NCI-H146 treated with DMSO at 0.1 percent for 48 hours (cell line): ENCODE results near the gene CLTC.
A peak's percentile ranks its signal among the peaks of the same experiment; 100 is the strongest.

Source experiments
- DNase-seq: peaks from one replicate; lab custom pipeline; 2025; ENCODE audit not compliant: unreplicated experiment; lab: John Stamatoyannopoulos, UW

Gene CLTC

DNA sequence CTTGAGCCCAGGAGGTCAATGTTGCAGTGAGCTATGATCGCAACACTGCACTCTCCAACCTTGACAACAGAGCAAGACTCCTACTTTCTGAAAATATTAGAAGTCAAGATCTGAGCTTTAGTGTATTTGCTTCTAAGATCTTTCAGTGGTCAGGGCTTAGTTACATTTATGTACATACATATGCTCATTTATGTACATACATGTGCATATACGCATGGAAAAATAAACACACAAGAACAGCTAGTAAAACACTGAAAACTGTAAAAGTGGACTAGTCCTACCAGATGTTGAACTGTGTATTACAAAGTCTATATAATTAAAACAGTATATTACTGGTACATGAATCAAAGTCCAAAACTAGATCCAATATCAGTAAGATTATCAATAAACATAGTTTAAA is 59.2 kb downstream of the CLTC start:
- DNase-seq = no peak

DNA sequence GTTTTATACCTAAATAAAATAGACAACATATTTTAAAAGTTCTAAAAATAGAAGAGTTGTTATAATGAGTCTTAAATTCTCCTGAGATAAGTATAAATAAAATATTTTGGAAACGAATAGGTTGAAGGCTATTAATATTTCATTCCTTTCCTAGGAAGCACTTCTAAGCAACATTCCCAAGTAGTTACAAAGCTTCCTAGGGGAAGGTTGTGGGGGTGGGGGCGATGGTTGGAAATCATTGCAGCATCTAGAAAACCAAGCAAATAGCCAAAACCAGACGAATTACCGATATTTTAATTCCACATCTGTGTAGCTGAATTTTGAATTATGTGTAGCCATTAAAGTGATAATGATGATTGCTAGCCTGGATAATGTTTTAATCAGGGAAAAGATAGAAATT is 60.6 kb downstream of the CLTC start:
- DNase-seq = no peak

DNA sequence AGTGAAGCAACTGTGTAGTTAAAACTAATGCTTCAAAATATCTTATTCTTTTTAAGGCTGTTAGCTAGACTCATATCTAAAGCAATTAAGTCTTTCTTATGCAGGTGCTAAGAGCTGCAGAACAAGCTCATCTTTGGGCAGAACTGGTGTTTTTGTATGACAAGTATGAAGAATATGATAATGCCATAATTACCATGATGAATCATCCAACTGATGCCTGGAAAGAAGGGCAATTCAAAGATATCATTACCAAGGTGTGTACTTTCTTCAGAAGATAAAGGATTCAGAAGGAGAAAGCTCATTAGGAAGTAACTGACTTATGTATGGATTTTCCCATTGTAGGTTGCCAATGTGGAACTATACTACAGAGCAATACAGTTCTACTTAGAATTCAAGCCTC is 63.6 kb downstream of the CLTC start:
- DNase-seq = no peak

DNA sequence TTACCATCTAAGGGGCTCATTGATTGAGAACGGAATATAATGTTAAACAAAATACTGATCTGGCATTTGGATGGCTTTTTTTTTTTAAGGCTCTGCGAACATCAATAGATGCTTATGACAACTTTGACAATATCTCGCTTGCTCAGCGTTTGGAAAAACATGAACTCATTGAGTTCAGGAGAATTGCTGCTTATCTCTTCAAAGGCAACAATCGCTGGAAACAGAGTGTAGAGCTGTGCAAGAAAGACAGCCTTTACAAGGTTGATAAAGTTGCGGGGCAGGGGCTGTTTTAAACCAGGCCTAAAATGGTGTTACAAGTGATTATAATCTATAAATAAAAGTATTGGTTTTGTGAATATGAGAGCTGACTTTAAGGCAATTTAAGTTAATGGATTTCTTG is 65.3 kb downstream of the CLTC start:
- DNase-seq = no peak

DNA sequence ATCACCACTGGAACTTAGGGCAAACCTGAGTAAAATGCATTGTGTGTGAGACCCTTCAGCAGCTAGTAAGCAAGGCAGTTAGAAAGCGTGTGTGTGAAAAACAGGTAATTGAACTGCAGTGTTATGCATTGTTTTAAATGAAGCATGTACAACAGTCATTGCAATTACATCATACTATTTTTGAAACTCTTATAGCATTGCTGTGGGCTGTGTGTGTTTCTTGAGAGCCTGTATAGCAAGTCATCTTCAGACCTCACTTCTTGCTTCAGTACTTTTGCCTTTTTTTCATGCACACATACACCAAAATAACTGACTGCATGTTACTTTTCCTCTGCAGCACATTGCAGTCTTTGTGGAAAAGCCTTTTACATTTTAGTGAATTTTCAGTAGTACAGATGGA is 68.3 kb downstream of the CLTC start:
- no peak for DNase-seq

DNA sequence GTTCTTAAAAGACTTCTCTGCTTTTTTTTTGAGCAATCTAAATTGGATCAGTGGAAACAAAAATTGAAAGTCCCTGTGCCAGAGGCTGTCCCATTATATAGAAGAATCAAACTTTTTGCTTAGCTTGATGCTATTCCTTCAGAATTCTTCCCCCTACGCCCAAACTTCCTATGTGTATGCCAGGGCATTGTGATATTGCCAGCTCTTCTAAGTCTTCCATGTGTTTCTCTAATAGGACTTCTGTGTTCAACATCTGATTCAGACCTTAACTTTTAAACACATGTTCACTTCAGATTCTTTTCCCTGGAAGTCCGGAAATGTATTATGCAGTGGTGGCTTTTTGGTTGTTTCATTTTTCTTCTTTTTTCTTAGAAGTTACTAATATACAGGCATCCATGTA is 68.8 kb downstream of the CLTC start:
- DNase-seq = no peak

DNA sequence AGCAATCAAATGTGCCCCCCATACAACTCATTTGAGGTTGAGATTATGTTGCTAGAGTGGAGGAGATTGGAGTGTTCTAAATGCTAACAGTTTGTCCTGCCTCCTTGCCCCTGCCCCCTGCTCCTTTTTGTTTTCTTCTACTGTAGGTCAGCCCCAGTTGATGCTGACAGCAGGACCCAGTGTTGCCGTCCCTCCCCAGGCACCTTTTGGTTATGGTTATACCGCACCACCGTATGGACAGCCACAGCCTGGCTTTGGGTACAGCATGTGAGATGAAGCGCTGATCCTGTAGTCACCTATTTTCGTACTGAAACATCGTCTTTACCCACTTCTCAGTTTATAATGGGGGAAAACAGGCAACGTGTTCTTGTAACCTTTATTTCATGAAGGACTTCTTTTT is 73.9 kb downstream of the CLTC start:
- no peak for DNase-seq

DNA sequence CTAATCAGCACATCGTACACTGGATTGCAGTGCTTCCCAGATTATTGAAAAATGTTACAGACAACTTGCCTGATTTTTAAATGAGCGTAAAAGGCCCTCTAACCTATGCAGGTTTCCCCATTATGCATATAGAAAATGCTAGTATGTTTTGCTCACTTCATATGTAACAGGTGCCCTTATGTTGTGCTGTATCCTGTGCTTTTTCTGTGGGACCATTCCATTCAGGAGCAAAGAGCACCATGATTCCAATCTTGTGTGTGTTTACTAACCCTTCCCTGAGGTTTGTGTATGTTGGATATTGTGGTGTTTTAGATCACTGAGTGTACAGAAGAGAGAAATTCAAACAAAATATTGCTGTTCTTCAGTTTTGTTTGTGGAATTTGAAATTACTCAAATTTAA is 74.6 kb downstream of the CLTC start:
- no peak for DNase-seq

DNA sequence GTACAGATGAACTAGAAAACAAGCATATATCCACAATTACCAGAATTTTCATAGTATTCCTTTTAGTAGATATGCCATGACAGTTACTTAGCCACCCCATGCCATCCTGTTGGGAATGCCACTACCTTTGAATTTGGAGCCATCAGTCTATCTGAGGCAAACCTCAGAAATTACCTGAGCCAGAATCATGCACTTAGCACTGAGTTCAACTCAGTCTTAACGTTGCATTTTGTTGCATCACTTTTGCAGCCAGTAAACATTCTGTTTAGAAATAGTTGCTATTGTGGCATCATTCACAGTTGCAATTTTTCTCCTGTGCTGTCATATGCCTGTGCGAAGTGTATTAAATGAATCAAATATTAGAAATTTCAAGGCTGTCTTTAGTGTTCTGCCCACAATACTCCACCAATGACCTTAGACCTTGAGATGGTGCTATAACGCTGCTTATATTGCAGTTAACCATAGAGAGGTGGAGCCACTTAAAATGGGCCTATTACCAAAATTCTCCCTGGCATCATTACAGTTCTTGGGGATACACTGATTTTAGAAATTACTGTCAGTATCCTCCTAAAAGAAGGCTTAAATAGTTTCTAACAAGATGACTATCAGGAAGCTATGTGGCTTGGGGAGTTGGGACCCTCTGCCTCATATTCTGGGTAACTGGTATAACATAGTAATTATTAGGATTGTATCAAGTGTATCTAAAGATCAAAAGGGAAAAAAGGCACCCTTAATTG is 76.4 kb downstream of the CLTC start:
- no peak for DNase-seq

DNA sequence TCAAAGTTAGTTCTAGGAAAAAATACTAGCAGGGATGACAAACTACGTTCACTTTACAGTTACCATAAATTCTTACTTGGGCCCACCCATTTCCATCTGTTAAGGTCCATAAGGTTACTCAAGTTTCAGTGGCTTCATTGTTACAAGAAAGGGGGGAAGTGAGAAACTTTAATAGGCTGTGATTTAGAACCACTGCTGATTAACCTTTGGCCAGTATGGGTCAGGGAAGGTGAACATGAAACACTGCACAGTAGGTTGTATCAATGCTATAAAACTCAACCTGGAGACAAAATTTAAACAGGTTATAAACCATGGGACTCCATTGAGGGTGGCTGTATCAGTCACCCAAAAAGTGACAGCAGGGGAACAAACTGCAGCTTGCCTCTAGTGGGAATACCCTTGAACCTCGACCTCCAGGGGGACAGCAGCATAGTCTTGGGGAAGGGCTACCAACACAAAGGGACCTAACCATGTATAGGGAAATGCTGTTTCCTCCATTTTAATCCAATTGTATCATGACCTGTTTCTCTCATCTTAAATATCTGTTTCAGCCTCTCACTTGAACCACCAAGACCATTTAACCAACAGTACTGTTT is 77.1 kb downstream of the CLTC start:
- no peak for DNase-seq

DNA sequence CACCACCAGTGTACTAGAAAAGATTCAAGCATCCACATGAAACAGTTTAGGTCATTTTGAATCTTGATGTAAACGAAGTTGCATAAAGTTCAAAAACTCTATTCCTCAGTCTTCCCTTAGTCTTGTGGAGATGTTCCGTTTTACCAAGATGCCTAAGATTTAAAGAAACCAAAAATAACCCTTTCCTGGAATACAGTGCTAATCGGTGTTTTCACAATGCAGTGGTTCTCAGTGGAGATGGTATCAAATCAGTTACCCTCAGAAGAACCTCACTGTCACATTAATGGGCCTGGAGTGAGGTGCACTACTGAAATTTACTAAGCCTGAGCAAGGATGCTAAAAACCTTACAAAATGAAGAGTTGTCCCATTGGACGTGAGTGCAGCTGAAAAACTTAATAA is 78.4 kb downstream of the CLTC start:
- no peak for DNase-seq

DNA sequence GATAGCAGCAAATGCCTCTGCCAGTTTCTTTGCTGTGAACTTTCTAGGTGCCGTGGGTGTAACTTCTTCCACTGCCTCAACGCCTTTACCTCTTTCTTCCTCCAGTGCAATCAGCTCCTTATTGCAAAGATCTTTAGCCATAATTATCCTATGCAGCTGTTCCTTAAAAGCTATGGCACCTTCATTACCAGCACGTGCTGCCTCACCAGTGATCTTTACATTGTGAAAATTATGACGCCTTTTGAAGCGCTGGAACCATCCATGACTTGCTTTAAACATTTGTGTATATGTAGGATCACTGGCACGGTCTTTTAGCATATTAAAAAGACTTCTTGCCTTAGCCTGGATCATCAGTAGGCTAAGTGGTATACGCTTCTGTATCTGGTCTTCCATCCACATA is 79.5 kb downstream of the CLTC start:
- no peak for DNase-seq

DNA sequence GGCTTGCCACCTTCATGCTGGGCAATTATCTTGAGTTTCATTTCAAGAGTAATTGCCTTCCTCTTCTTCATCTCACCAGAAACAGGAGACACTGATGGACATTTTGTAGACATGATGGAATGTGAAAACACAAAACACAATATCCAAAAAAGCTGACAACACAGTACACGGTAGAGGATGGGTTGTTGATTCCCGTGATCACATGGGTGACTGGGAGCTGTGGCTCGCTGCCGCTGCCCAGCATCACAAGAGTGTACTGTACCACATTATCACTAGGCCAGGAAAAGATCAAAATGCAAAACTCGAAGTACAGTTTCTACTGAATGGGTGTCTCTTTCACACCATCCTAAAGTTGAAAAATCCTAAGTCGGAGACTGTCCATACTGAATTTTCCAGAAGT is 80.1 kb downstream of the CLTC start:
- no peak for DNase-seq

DNA sequence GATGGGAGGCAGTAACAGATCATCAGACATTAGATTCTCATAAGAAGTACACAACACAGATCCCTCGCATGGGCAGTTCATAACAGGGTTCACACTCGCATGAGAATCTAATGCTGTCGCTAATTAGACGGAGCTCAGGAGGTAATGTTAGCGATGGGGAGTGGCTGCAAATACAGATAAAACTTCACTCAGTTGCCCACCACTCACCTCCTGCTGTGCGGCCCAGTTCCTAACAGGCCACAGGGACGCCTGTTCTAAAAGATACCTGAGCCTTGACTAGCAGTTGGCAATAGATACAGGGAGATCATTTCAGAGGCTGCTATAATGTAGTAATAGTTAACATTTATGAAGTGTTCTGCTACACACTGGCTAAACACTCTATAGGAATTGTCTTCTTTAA is 82.6 kb downstream of the CLTC start:
- DNase-seq = no peak

DNA sequence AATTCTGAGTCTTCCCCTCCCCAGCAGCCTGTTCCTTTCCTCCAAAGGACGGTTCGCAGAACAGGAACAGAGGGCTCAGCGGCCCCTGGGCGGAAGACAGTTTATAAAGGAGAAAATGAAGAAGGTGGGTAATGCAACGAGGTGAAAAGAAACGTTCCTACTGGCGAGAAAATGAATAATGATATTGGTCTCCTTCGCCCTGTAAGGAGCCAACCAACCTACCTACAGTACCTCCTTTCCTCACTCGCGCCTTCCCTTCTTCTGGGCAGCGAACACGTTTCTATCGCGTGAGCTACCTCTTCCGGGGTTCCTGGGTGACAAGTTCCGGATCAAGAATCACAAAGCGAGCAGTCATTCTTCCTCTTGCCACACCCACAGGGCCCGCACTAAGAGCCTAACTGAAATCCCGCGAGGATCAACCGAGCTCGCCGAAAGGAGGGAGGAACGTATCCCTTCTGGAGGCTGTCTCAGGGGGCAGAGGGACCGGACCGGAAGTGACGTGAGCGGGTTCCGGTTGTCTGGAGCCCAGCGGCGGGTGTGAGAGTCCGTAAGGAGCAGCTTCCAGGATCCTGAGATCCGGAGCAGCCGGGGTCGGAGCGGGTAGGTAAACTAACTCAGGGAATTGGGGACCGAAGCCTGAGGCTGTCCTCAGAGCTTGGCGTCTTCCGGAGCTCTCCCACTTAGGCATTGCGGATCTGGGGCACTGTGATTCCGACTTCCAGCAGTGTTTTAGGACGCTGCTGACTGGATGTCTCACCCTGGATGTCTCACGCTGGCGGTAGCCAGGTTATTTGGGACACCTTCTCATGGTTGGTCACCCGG is 87.7 kb downstream of the CLTC start, which contains the start of the genes PTRH2 and VMP1:
PTRH2 (minus strand) TSS at position 282 of the 822 bp plus-strand sequence. CDS start 9,452 bp downstream, outside the sequence.
VMP1 (plus strand) TSS at position 506 of the 822 bp plus-strand sequence. CDS start 23,793 bp downstream, outside the sequence.
- peak; percentile 98 for DNase-seq

DNA sequence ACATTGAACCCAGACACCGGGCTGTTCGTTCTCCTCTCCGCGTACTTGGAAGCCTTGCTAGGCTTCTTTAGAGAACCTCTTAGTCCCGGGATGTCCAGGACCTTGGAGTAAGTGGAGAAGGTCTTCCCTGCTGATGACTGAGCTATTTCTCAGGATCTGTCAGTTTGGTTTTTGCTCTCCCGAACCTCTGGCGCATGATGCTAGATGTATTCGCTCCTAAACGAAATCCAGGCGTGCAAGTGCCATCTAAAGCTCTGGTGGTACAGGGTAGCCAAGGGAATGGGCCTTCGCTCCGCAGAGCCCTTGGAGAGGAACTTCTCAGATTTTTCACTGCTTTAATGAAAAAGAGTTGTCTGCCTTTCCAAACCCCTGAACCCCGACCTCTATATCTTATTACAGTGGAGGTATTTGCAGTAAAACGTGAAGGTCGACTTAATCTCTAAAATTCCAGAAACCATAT is 88.3 kb downstream of the CLTC start:
- DNase-seq = no peak

DNA sequence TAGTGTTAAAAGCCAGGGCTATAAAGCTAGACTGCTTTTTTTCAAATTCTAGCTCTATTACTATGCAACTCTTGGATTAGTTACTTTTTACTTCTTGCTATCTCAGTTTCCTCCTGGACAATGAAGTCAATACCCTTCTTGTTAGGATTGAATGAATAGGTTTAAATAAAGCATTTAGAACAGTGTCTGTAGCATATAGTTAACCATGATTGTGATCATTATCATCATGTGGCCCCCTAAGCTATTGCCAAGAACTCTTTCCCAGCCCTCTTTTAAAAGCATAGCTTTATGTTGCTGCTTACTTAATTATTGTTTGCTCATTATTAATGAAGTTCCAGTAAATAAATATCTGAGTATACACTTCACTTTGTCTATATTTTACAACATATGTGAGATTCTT is 92.2 kb downstream of the CLTC start:
- no peak for DNase-seq

DNA sequence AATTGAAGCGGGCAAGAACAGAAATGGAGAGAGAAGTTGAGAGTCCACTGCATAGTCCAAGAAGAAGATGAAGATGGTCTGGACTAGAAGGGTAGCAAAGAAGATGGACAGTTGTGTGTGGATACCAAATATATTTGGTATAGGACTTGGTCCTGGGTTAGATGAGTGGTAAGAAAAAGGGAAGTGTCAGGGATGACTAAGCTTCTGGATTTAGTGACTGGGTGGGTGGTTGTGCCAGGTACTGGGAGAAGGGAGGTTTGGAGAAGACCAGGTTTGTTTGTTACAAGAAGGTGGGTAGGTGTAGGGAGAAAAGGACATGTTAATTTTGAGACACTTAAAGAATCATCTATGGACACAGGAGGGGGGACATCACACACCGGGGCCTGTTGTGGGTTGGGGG is 93.2 kb downstream of the CLTC start:
- no peak for DNase-seq

DNA sequence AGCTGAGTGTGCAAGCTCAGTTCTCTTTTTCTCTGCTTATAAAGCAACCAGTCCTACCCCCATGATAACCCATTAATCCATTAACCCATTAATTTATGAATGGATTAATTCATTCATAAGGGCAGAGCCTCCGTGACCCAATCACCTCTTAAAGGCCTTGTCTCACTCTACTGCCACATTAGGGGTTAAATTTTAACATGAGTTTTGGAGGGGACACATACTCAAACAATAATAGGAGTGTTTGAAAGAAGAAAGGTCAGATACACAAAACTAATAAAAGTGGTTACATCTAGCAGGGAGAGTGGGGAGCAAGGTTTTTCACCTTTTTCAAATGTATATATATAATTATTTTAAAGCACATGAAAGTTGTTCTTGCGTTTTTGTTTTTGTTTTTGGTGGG is 94.6 kb downstream of the CLTC start:
- no peak for DNase-seq

DNA sequence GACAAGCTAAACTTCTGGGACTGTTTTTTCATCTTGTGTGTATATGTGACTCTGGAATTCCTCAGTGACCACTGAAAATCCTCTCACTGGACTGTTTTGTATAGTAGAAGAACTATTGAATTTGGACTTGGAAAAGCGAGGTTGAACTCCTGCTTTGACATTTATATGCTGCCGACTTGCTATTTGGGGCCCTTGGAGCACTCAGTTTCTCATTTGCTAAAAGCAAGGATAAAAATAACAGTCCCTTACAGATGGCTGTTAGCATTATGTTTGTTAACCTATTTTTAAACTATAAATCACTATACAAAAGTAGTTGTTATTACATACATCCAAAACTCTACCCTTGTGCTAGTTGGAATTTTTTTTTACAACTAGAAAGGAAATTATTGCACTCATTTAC is 96.7 kb downstream of the CLTC start:
- no peak for DNase-seq

DNA sequence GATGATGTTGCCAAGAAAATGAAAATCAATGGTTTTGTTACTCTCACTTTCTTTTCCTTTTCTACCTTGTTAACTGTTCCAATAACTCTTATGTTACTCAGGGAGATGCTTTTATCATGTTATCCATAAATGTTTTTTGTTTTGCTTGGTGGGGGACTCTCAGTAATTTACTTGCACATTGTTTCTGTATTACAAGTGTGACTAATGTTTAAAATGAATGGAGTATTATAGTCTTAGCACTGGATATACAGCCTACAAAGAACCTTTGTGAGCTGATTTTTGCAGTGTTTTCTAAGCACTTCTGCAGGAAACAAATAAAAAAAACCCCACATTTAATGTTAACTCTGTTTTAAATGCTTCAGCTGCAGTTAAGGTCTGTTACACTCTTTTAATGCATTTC is 99.8 kb downstream of the CLTC start:
- DNase-seq = no peak

DNA sequence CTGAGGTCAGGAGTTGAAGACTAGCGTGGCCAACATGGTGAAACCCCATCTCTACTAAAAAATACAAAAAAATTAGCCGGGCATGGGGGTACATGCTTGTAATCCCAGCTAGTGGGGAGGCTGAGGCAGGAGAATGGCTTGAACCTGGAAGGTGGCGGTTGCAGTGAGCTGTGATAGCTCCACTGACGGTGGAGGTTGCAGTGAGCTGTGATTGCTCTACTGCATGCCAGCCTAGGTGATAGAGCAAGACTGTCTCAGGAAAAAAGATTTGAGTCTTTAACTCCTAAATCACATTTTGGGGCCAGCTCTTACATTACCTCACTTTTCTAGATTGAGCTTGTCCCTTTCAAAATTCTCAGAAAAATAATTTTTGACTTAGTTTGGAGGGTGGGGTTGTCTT is 102.9 kb downstream of the CLTC start:
- DNase-seq = no peak
